CD4-positive, CD25-positive, alpha-beta regulatory T cell (primary cell): Measurements from ENCODE around the gene ANKRD36B. TPM values are rescaled to one million over a fixed set of nuclear protein-coding genes. Genes with fewer than 3 reads are reported as not detected.
"Not testable (repeated sequence)": the region's sequence is repeated elsewhere in the genome, so short reads cannot be mapped to it uniquely, and the experiment has no call there.

Source experiments
- ATAC-seq, 2 donors: fragments of 150-1000 bp; cut with Tn5 transposase; one replicate each; pipeline ENCODE4 v1.10.0; 2021; ENCODE audit warnings: low read depth in 2 of 2, moderate number of reproducible peaks in 2 of 2, moderate library complexity in 1 of 2
- DNase-seq, 3 donors: peaks; one replicate each; pipeline versions ENCODE4 v3.0.0 to v3.0.0-alpha.2; 2012 to 2022; ENCODE audit warnings: mixed read lengths in 1 of 3
- H3K27ac ChIP-seq: one replicate; pipeline ENCODE4 v1.7.0; 2013; ENCODE audit warnings: mild to moderate bottlenecking, low read length; ENCODE audit not compliant: insufficient read depth, poor library complexity, severe bottlenecking
- H3K27me3 ChIP-seq: one replicate; pipeline ENCODE4 v1.7.0; 2013; ENCODE audit warnings: low read length; ENCODE audit not compliant: control insufficient read depth, insufficient read depth
- H3K36me3 ChIP-seq: one replicate; pipeline ENCODE4 v1.7.0; 2013; ENCODE audit warnings: mild to moderate bottlenecking, low read length, moderate library complexity; ENCODE audit not compliant: control insufficient read depth, insufficient read depth
- H3K4me1 ChIP-seq: 2 replicates; pipeline ENCODE4 v1.7.0; 2013; ENCODE audit warnings: mild to moderate bottlenecking, low read length; ENCODE audit not compliant: insufficient read depth, control insufficient read depth, poor library complexity, severe bottlenecking
- H3K4me3 ChIP-seq: one replicate; pipeline ENCODE4 v1.7.0; 2013; ENCODE audit warnings: low read depth, mild to moderate bottlenecking, low read length, moderate library complexity
- H3K9me3 ChIP-seq, 2 experiments: 1 replicate in 1 of 2; 2 replicates in 1 of 2; pipeline ENCODE4 v1.7.0; 2013; ENCODE audit warnings: low read length in 2 of 2, mild to moderate bottlenecking in 1 of 2, moderate library complexity in 1 of 2; ENCODE audit not compliant: control insufficient read depth in 2 of 2
- H3K27ac Mint-ChIP-seq, 3 donors: one replicate each; pipeline ENCODE4 v1.8.0; 2020 to 2022; ENCODE audit warnings: mild to moderate bottlenecking in 3 of 3, mixed read lengths in 3 of 3, moderate library complexity in 2 of 3
- H3K27me3 Mint-ChIP-seq: one replicate; pipeline ENCODE4 v1.8.0; 2022; ENCODE audit warnings: mild to moderate bottlenecking, mixed read lengths
- H3K36me3 Mint-ChIP-seq: one replicate; pipeline ENCODE4 v1.8.0; 2020; ENCODE audit warnings: mixed read lengths
- H3K4me1 Mint-ChIP-seq, 4 donors: one replicate each; pipeline ENCODE4 v1.8.0; 2020 to 2022; ENCODE audit warnings: mixed read lengths in 4 of 4, mild to moderate bottlenecking in 1 of 4
- H3K4me3 Mint-ChIP-seq, 4 donors: one replicate each; pipeline ENCODE4 v1.8.0; 2020 to 2022; ENCODE audit warnings: mild to moderate bottlenecking in 4 of 4, mixed read lengths in 4 of 4, moderate library complexity in 3 of 4
- H3K9me3 Mint-ChIP-seq, 7 donors: one replicate each; pipeline ENCODE4 v1.8.0; 2020 to 2022; ENCODE audit warnings: mixed read lengths in 7 of 7, mild to moderate bottlenecking in 3 of 7, moderate library complexity in 2 of 7
- polyA plus RNA-seq, 4 donors: library from polyadenylated mRNA; unstranded; fragments of 300-500 nt; fragmentation: Illumina TruSeq; gene quantifications; one replicate each; pipeline ENCODE4 v1.2.3, GENCODE V29; 2021
- total RNA-seq: library from RNA; stranded (reverse); gene quantifications from one replicate; pipeline ENCODE4 v1.2.3, GENCODE V29; 2022

ANKRD36B gene
- total and polyA plus RNA-seq, 5 donors from 2014 or later = 12.1 to 108 (median 14.2) TPM

DNA sequence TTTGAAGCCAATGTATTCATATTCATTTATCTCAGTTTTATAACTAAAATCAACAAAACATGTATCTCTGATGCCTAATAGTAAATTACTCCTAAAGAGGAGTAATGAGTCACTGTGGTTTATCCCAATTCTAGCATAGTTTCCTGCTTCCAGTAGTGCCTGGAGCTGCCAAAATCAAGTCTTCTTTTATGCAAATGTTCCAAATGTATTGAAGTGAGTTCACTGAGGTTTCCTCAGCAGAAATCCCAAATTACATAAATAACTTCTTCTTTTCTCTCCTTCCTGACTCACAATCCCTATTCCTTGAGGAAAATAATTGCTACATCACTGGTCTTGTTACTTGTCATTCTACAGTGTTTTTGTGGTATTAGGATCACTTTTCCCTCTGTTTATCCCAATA, 44.8 kb downstream of the ANKRD36B start:
- not testable (repeated sequence) for H3K27ac Mint-ChIP-seq

DNA sequence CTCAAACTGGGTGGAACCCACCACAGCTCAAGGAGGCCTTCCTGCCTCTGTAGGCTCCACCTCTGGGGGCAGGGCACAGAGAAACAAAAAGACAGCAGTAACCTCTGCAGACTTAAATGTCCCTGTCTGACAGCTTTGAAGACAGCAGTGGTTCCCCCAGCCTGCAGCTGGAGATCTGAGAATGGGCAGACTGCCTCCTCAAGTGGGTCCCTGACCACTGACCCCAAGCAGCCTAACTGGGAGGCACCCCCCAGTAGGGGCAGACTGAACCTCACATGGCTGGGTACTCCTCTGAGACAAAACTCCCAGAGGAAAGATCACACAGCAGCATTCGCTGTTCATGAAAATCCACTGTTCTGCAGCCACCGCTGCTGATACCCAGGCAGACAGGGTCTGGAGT, 63.8 kb downstream of the ANKRD36B start:
- H3K36me3 Mint-ChIP-seq = peaks cover 28% of the 10 kb centered on the region
- not testable (repeated sequence) for H3K27ac Mint-ChIP-seq, H3K4me3 ChIP-seq, H3K36me3 ChIP-seq, ATAC-seq, H3K4me1 ChIP-seq, H3K27me3 ChIP-seq, DNase-seq, H3K4me3 Mint-ChIP-seq, H3K27ac ChIP-seq, H3K27me3 Mint-ChIP-seq, H3K4me1 Mint-ChIP-seq, H3K9me3 ChIP-seq
- H3K9me3 Mint-ChIP-seq = peaks cover 0 to 12% (median 0%) of the 10 kb centered on the region in 7 donors

More for the DNA sequence above, 44.8 kb downstream of the ANKRD36B start:
- not testable (repeated sequence) for H3K27ac ChIP-seq, H3K27me3 Mint-ChIP-seq, H3K4me1 Mint-ChIP-seq, H3K9me3 ChIP-seq, DNase-seq, H3K27me3 ChIP-seq, H3K9me3 Mint-ChIP-seq, H3K4me3 Mint-ChIP-seq, ATAC-seq, H3K4me3 ChIP-seq, H3K4me1 ChIP-seq
- H3K36me3 ChIP-seq = peaks cover 21% of the 10 kb centered on the region
- H3K36me3 Mint-ChIP-seq = peaks cover 49% of the 10 kb centered on the region

DNA sequence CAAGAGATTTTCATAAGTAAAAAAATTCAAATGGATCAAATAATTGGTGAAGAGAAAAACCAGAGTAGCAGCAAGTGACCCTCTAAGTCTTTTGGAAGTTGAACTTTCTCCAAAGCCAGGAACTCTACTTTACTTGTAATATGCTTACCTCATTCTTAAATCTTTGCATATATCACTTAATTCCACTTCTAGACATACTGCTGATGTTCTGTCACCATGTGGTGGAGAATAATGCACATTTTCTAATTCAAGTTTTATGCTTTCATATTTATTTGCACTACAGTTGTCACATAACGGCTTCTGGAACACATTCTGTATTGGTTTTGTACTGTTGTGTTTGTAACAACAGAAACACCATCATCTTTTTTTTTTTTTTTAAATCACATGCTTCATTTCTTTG, 65.9 kb downstream of the ANKRD36B start:
- H3K27me3 Mint-ChIP-seq, H3K27ac Mint-ChIP-seq, H3K4me3 ChIP-seq, H3K4me3 Mint-ChIP-seq, H3K36me3 ChIP-seq, DNase-seq, ATAC-seq, H3K9me3 ChIP-seq, H3K27me3 ChIP-seq, H3K27ac ChIP-seq, H3K4me1 Mint-ChIP-seq, H3K4me1 ChIP-seq: not testable (repeated sequence)
- Mint-ChIP-seq H3K9me3 (peaks cover 0 to 12% (median 0%) of the 10 kb centered on the region in 7 donors), H3K36me3 (peaks cover 19% of the 10 kb centered on the region)

DNA sequence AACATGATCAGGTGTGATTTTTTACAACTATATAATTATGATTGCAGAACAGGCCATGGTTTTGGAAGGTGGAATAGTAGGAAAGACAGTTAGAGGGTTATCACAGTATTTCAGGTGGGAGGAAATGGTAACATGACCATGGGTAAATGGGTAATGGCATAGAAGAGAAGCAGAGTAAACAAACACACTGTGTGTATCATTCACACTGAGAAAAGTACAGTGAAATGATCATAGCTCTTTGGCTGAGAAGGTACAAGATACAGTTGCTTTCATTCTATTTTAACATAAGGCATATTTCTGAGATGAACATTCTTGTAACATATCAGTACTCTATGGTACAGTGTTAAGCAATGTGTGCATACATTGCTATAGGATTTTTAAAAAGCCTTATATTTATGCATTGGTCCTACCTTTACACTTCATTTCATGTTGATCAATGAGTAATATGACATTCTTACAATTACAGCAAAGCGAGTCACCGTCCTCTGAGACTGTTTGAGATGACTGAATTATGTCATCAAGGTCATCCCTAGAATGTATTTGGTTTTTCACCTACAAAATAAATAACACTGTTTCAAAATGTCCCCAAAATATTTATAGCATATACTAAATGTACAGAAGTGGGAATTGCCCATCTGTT, 66.6 kb downstream of the ANKRD36B start:
- not testable (repeated sequence) for H3K9me3 ChIP-seq, H3K4me3 Mint-ChIP-seq, H3K27me3 Mint-ChIP-seq, H3K9me3 Mint-ChIP-seq, H3K27ac Mint-ChIP-seq, H3K4me1 Mint-ChIP-seq, ATAC-seq, H3K27me3 ChIP-seq, H3K27ac ChIP-seq, H3K36me3 ChIP-seq, H3K4me3 ChIP-seq, DNase-seq, H3K4me1 ChIP-seq
- peaks cover 17% of the 10 kb centered on the region for H3K36me3 Mint-ChIP-seq

DNA sequence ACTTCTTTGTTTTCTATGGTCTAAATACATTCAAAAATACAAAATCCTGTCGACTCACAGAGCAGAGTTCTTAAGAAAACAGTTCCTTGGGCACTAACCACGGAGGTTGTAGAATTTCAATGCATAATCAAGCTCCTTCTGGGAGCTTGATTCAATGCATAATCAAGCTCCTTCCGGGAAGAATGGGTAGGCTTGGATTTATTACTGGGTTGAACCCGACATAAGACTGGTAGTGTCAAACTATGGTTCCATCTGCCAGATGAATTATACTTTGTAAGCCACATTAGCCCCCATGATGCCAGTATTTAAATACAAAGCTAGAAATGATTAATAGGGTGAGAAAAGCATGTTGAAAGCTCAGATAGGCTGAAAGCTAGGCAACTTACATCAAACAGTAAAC, 94.0 kb downstream of the ANKRD36B start:
- H3K27me3 Mint-ChIP-seq, H3K9me3 Mint-ChIP-seq: not testable (repeated sequence)

DNA sequence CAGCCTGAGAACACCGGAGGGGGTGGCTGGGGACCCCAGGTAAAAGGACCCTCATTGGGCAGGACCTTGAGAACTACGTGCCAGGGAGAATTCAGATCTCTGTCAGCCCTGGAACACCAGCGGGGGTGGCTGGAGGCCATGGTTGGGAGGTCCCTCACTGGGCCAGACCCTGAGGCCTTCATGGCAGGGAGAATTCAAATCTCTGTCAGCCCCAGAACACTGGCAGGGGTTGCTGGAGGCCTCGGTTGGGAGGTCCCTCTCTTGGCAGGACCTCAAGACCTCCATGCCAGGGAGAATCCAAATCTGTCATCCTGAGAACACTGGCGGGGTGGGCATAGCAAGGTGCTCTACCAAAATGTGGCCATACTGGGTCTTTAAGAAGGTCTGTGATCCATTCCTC, 99.5 kb downstream of the ANKRD36B start:
- not testable (repeated sequence) for H3K4me1 Mint-ChIP-seq, H3K9me3 Mint-ChIP-seq, H3K27me3 ChIP-seq, H3K4me3 Mint-ChIP-seq, H3K36me3 ChIP-seq, H3K4me3 ChIP-seq, H3K27ac Mint-ChIP-seq, ATAC-seq, H3K27ac ChIP-seq, H3K4me1 ChIP-seq, H3K9me3 ChIP-seq, H3K27me3 Mint-ChIP-seq, H3K36me3 Mint-ChIP-seq
- DNase-seq = peak in 1 of 3 donors; percentile 0

More for the DNA sequence above, 94.0 kb downstream of the ANKRD36B start:
- H3K36me3 ChIP-seq, ATAC-seq, DNase-seq, H3K4me1 Mint-ChIP-seq, H3K4me3 Mint-ChIP-seq, H3K27me3 ChIP-seq, H3K36me3 Mint-ChIP-seq, H3K27ac Mint-ChIP-seq, H3K4me3 ChIP-seq, H3K4me1 ChIP-seq, H3K9me3 ChIP-seq, H3K27ac ChIP-seq: not testable (repeated sequence)

Other genes with a start within 250 kb of the ANKRD36B start
- gene COX5B, start 56.2 kb upstream of the ANKRD36B start, total RNA-seq = 147 TPM
- 100 to 1,000 TPM; 379 to 538 (median 452) TPM for gene COX5B, start 56.2 kb upstream of the ANKRD36B start, polyA plus RNA-seq
- 86.3 TPM for gene ACTR1B, start 74.2 kb upstream of the ANKRD36B start, total RNA-seq
- gene ACTR1B, start 74.2 kb upstream of the ANKRD36B start, polyA plus RNA-seq = 10 to 100 TPM; 12.9 to 22.6 (median 21.8) TPM
- gene C2orf92, start 79.8 kb upstream of the ANKRD36B start, total RNA-seq = 20.4 TPM
- under 1 TPM in 1 of 4 donors, not detected in 3; 0.61 TPM for gene C2orf92, start 79.8 kb upstream of the ANKRD36B start, polyA plus RNA-seq
- 431 TPM for gene ZAP70, start 123.7 kb upstream of the ANKRD36B start, total RNA-seq
- gene ZAP70, start 123.7 kb upstream of the ANKRD36B start, polyA plus RNA-seq = 100 to 1,000 TPM; 104 to 144 (median 130) TPM